GM19397 (cell line): ENCODE data around the gene MMP24.

ENCODE experiments used
- ATAC-seq: cut with Tn5 transposase; IDR thresholded peaks from one replicate; pipeline ENCODE4 v1.9.1; 2021; ENCODE audit warnings: mild to moderate bottlenecking, moderate library complexity; ENCODE audit not compliant: unreplicated experiment

Gene MMP24

GRCh38 chr20:35291654-35292503 is 65.4 kb downstream of the MMP24 start, which contains the start of gene FAM83C:
Gene FAM83C, minus strand, starts transcription at chr20:35292425. Its CDS starts 121 bp downstream, at chr20:35292304.
- ATAC-seq = no peak

DNA sequence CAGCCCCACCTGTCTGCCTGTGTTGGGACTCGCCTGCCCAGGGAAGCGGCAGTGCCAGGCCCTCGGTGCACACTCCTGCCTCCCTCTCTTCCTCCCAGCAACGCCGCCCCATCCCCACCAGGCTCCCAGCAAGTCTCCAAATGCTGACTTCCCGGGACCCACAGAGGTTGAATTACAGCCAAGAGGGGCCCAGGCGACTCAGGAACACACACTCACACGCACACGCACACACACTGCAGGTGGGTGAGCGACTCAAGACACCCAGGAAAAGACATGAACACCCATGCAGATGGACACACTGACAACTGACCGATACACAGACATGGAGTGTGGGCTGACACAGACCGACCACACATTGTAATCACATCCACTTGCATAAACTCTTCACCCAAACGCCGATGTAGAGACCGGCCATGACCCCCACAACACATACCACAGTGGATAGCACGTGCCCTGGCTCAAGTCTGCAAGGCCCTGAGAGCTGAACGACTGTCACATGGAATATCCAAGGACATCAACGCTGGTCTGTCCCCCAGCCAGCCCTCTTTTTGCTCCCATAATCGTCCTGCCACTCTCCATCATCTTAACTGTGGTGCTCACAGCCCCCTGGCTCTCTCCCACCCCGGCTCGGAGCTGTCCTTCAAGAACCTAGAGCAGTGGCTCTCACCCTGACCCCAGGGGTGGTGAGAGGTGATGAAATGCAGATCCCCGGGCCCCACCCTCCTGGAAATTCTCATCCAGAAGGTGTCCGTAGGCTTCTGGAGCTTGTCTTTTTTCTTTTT is 66.2 kb downstream of the MMP24 start:
- ATAC-seq = no peak

DNA sequence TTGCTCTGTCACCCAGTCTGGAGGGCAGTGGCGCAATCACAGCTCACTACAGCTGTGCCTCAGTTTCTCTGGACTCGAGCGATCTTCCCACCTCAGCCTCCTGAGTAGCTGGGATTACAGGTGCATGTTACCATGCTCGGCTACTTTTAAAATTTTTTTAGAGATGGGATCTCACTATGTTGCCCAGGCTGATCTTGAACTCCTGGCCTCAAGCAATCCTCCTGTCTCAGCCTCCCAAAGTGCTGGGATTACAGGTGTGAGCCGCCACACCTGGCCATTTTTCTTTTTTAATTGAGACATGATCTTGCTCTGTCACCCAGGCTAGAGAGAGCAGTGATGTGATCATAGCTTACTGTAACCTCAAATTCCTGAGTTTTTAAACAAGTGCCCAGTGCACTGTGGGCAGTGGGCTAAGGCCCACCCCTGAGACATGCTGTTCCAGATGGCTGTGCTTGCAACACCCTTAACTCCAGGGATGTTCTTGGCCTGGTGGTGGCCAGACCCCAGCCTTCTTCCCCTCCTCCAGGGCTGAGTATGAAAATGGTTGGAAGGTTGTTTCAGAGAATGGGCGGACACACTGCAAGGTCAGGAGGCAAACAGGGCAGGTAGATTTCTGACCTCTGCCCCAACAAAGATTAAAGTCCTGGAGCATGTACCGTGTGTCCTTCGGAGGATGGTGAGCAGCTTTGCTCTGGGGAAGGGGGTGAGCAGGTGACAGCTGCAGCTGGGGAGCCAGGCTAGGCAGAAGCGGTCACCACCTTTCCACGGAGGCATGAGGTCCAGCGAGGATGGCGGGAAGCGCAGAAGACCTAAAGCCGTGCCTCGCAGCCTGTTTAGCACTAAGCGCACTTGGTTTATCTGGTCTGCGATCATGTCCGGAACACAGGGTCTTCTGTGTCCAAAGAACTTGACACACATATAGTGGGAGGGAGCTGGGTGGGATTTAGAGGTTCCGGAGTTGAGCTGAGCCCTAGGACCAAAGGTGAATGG is 67.1 kb downstream of the MMP24 start:
- ATAC-seq = no peak

DNA sequence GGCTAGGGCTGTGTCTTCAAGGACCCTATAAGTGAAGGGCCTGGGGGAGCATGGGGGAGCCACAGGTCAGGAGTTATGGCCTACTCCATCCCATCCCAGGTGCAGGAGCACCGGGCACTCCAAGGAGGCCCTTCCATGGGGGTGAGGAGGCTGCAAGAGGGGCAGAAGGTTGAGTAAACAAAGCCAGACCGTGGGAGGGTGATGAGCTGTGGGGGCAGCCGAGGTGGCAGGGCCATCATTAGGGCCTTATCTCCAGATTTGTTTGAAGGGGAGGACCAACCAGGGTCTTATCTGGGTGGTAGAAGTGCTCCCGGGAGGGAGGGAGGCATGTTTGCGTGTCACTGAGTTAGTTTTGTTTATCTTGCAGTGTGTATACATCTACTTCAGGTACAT is 67.8 kb downstream of the MMP24 start:
- no peak for ATAC-seq

- ATAC-seq = no peak
These were observed 68.6 kb downstream of the MMP24 start for GRCh38 chr20:35295058-35295457.

GRCh38 chr20:35295674-35296073 is 69.2 kb downstream of the MMP24 start:
- no peak for ATAC-seq

DNA sequence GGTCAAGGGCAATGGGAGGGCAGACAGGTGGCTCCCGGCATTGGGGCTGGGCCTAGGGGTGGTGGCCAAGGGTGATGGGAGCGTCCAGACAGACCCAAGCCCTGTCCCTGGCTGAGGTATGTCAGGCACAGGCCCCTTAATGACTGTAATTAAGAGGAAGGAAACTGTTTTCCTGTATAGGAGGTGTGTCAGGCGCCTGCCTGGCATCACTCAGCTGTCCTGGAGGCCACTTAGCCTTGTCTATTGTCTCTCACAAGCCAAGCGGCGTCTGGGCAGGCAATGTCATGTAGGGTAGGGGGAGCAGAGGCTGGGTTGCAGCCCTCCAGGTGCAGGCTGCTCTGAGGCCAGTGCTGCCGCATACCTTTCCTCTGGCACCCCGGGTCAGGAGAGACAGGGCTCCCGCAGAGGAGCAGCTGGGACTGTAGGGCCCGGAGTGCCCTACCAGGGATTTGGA is 69.6 kb downstream of the MMP24 start:
- no peak for ATAC-seq

GRCh38 chr20:35297155-35297554 is 70.7 kb downstream of the MMP24 start:
- no peak for ATAC-seq

DNA sequence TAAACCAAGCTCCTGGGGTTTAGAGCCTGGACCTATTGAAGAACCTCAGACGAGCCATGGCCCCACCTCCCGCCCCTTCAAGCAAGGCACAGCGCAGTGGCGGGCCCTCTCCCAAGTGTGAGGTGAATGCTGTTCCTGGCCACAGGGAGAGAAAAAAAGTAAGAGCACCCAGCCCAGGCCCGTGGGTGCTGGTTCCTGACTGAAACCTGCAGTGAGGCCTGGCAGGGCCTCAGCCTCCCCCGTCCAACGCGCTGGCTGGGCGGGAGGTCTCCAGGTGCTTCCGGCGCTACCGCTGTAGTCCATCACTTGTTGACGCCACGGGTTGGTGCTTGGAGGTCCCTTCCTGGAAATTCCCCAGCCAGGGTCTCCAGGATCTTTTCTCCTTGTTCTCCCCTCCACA is 71.2 kb downstream of the MMP24 start:
- ATAC-seq = no peak

- no peak for ATAC-seq
These were observed 71.8 kb downstream of the MMP24 start for GRCh38 chr20:35298264-35298663.

- ATAC-seq = no peak
These were observed 73.3 kb downstream of the MMP24 start for GRCh38 chr20:35299780-35300179.

- ATAC-seq = no peak
These were observed 74.2 kb downstream of the MMP24 start for GRCh38 chr20:35300469-35301262.

- ATAC-seq = no peak
These were observed 74.9 kb downstream of the MMP24 start for GRCh38 chr20:35301426-35301825.

DNA sequence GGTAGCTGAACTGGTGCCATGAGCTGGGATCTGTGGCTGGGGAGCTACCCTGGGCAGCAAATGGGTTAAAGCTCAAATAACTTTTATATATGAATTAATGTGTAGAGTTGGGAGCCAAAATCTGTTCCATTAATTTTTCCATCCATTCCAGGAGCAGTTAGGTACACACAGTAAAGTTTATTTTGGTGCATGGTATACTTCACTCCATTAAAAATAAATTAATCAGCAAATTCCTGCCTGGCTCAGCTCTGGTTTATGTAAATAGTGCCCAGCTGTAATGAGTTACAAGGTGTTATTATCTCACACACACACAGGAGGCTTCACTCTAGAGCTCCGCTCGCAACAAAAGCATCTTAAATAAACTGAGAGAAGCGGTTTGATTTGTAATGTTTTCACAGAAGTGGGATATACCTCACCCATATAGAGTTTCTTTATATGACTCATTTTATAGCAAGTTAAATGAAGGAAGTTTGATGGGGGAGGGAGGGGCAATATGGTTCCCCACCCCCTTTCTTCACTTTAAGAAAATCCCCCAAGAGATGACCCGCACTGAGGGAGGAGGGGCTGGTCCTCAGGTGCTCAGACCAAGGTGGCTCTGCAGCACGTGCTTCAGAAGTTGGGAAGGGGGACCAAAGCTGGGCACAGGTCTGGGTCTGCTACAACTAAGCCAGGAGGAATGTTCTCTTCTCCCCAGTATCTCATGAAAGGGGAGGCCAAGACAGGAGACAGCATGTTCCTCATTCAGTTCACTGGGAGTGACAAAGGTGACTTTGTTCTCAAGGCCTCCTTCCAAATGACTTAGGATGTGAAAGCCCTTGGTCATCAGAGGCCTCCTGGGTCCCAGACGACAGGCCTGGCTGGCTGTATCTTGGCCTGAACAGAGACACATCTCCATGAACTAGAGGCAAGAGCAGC is 76.2 kb downstream of the MMP24 start:
- ATAC-seq = no peak

DNA sequence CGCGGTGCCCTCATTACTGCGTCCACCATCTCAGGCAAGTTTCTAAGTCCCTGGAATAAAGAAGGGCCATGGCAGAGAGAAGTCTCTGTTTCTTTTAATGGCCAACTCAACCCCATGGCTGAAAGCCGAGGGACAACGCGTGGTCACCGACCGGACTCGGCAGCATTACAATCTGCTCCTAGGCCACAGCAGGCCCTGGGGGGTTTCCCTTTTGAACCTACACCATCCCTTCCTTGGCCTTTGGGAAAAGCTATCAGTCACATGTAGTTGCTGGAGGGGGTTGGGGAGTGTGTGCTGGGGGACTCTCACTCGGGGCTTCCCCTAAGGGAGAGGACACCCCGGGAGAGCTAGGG is 76.9 kb downstream of the MMP24 start:
- ATAC-seq = no peak

DNA sequence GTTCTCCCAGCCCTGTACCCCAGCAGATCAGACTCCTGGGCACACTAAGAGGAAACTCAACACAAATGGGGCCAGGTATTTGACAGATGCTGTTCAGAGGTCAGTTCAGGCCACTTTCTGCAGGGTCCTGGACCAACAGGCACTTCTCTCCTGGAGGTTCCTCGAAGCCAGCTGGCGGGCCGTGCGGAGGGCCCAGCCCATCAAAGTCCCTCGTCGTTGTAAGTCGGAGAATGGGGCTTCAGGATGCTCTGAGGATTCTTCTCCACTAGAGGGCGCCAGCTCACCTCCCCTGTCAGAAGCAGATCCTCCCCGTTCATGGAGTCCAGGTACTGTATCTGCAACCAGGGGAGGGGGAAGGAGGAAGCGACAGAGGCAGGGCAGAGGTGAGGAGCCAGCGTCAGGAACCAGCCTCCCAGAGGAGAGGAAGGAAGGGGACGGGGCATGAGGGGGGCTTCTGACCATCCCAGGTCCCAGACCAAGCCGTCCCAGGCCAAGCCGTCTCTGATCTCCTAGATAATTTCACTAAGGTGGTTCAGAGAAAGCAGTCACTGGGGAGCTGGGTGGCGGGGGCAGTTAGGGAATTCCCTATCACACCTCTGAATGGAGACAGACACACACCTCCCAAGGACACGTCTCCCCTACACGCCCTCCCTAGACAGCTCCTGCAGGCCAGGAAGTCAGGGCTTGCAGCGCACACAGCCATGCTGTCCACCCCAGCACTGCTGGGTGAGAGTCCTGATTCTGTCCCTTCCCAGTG is 77.4 kb downstream of the MMP24 start:
- no peak for ATAC-seq

- no peak for ATAC-seq
These were observed 78.5 kb downstream of the MMP24 start for GRCh38 chr20:35304956-35305355.
